Activated CD4-positive, CD25-positive, alpha-beta regulatory T cell (primary cell): ENCODE data around the gene EML6.

ENCODE experiments used
- DNase-seq, 4 experiments: peaks; one replicate each; lab custom pipeline; 2025; lab: John Stamatoyannopoulos, UW

Gene EML6

GRCh38 chr2:54914637-54915036 is 191.2 kb downstream of the EML6 start:
- DNase-seq: no peak

GRCh38 chr2:54915101-54915500 is 191.6 kb downstream of the EML6 start:
- DNase-seq: no peak

GRCh38 chr2:54916637-54917036 is 193.2 kb downstream of the EML6 start:
- DNase-seq: no peak

- DNase-seq: no peak
Measured at GRCh38 chr2:54918647-54919280, 195.3 kb downstream of the EML6 start.

GRCh38 chr2:54920660-54921059 is 197.2 kb downstream of the EML6 start:
- no peak for DNase-seq

- no peak for DNase-seq
Measured at GRCh38 chr2:54924121-54924520, 200.7 kb downstream of the EML6 start.

- no peak for DNase-seq
Measured at GRCh38 chr2:54925022-54925421, 201.6 kb downstream of the EML6 start.

- DNase-seq: no peak
Measured at GRCh38 chr2:54927085-54927750, 203.8 kb downstream of the EML6 start.

GRCh38 chr2:54927751-54928615 is 204.5 kb downstream of the EML6 start:
- DNase-seq: no peak

GRCh38 chr2:54928719-54929118 is 205.3 kb downstream of the EML6 start:
- DNase-seq: no peak

- DNase-seq: no peak
Measured at GRCh38 chr2:54931473-54931872, 208.0 kb downstream of the EML6 start.

- DNase-seq: no peak
Measured at GRCh38 chr2:54935389-54935788, 211.9 kb downstream of the EML6 start.

GRCh38 chr2:54936766-54937165 is 213.3 kb downstream of the EML6 start:
- DNase-seq: no peak

GRCh38 chr2:54939446-54940118 is 216.1 kb downstream of the EML6 start:
- DNase-seq: no peak

GRCh38 chr2:54940723-54941122 is 217.3 kb downstream of the EML6 start:
- DNase-seq: no peak

- DNase-seq: no peak
Measured at GRCh38 chr2:54941248-54941984, 218.0 kb downstream of the EML6 start.

- no peak for DNase-seq
Measured at GRCh38 chr2:54942373-54942772, 218.9 kb downstream of the EML6 start.

GRCh38 chr2:54944724-54945326 is 221.4 kb downstream of the EML6 start:
- DNase-seq: no peak

GRCh38 chr2:54945391-54946219 is 222.1 kb downstream of the EML6 start:
- no peak for DNase-seq

GRCh38 chr2:54946220-54946805 is 222.9 kb downstream of the EML6 start:
- DNase-seq: no peak
